Mucosa of descending colon (tissue), 3 donors: ENCODE data around the gene MORC3. TPM values are rescaled to one million over a fixed set of nuclear protein-coding genes. Genes with fewer than 3 reads are reported as not detected.

Source experiments
- ATAC-seq: fragments of 200-7000 bp; cut with Tn5 transposase; one replicate; pipeline ENCODE4 v1.9.1; 2020; ENCODE audit warnings: mild to moderate bottlenecking, moderate library complexity
- DNase-seq, 3 donors: peaks; one replicate each; pipeline ENCODE4 v3.0.0-alpha.2; 2020
- H3K36me3 ChIP-seq: fragments of 200-600 bp; one replicate; pipeline ENCODE4 v1.8.0; 2021; ENCODE audit warnings: low read depth, mild to moderate bottlenecking
- H3K4me1 ChIP-seq: fragments of 200-600 bp; one replicate; pipeline ENCODE4 v1.8.0; 2021; ENCODE audit warnings: low read depth, mild to moderate bottlenecking
- H3K4me3 ChIP-seq: fragments of 200-600 bp; one replicate; pipeline ENCODE4 v1.8.0; 2021; ENCODE audit warnings: mild to moderate bottlenecking
- H3K9me3 ChIP-seq: fragments of 200-600 bp; one replicate; pipeline ENCODE4 v1.8.0; 2021; ENCODE audit warnings: mild to moderate bottlenecking
- CTCF ChIP-seq: fragments of 200-600 bp; IDR thresholded peaks from one replicate; pipeline ENCODE4 v1.8.0; 2022; ENCODE audit warnings: antibody characterized with exemption, mild to moderate bottlenecking
- intact Hi-C, 2 donors: fragments of 100-400 bp; cut with DNase I in 1 of 2; cut with micrococcal nuclease in 1 of 2; formaldehyde crosslinking; loops; one replicate each; pipeline versions ENCODE4 v1.11.0 to v1.11.1; 2022; cut with DNase I, micrococcal nuclease
- total RNA-seq, 3 donors: library from RNA; stranded (reverse); fragmentation: NEBNext Ultra II Directional in 2 of 3; extraction: Animal tissue kit (Norgen Biotek cat#: 25700) in 2 of 3; gene quantifications; one replicate each; pipeline versions ENCODE4 v1.2.1 to v1.2.4, GENCODE V29; 2021 to 2023
- donor health status: DM: no; HTN: no; CAD: no; lungs with moderate emphysema.
- donor health status: DM: no; HTN: no; CAD: no.
- donor health status: DM: no; HTN: yes; CAD: no.

The MORC3 gene
- total RNA-seq, 3 donors from 2014 or later, result 27.9 to 42.1 (median 29.9) TPM

GRCh38 chr21:36354918-36355680 is 35.1 kb downstream of the MORC3 start:
- DNase-seq (no peak), ATAC-seq (no peak)
- TF ChIP-seq CTCF, result no peak
- H3K9me3 ChIP-seq, result no peaks in the 10 kb centered on the region
- H3K36me3 ChIP-seq, result no peaks in the 10 kb centered on the region
- no peaks in the 10 kb centered on the region for H3K4me1 ChIP-seq
- H3K4me3 ChIP-seq, result no peak overlapping the region
- intact Hi-C loops, result no loop called here

- TF ChIP-seq CTCF, result no peak
- DNase-seq, result no peak
- no peaks in the 10 kb centered on the region for H3K9me3 ChIP-seq
- H3K4me1 ChIP-seq, result no peaks in the 10 kb centered on the region
- H3K36me3 ChIP-seq, result no peaks in the 10 kb centered on the region
- H3K4me3 ChIP-seq, result no peak overlapping the region
- ATAC-seq, result no peak
- intact Hi-C loops, result no loop called here
These were observed 35.9 kb downstream of the MORC3 start for GRCh38 chr21:36355868-36356267.

GRCh38 chr21:36359185-36359584 is 39.2 kb downstream of the MORC3 start:
- intact Hi-C loops, result no loop called here
- no peak for ATAC-seq

GRCh38 chr21:36369064-36369685 is 49.2 kb downstream of the MORC3 start:
- no peak overlapping the region for H3K4me3 ChIP-seq
- intact Hi-C loops, result no loop called here
- H3K9me3 ChIP-seq, result no peaks in the 10 kb centered on the region
- DNase-seq, result no peak
- ATAC-seq, result no peak
- no peaks in the 10 kb centered on the region for H3K36me3 ChIP-seq
- TF ChIP-seq CTCF, result no peak
- H3K4me1 ChIP-seq, result no peaks in the 10 kb centered on the region

More at GRCh38 chr21:36359185-36359584, 39.2 kb downstream of the MORC3 start:
- H3K36me3 ChIP-seq, result no peaks in the 10 kb centered on the region
- no peak for DNase-seq
- H3K4me3 ChIP-seq, result no peak overlapping the region
- H3K4me1 ChIP-seq, result no peaks in the 10 kb centered on the region
- TF ChIP-seq CTCF, result no peak
- no peaks in the 10 kb centered on the region for H3K9me3 ChIP-seq

GRCh38 chr21:36375994-36376393 is 56.0 kb downstream of the MORC3 start:
- Histone ChIP-seq H3K36me3 (no peaks in the 10 kb centered on the region), H3K4me1 (peaks cover 17% of the 10 kb centered on the region), H3K4me3 (no peak overlapping the region), H3K9me3 (no peaks in the 10 kb centered on the region)
- intact Hi-C loops, result no loop called here
- ATAC-seq (peak; percentile 51), DNase-seq (no peak)
- no peak for TF ChIP-seq CTCF
